Fibroblast of lung (primary cell): ENCODE measurements around the gene DDHD1. TPM values are rescaled to one million over a fixed set of nuclear protein-coding genes. Genes with fewer than 3 reads are reported as not detected.

Source experiments
- DNase-seq, 2 donors: peaks; one replicate each; pipeline versions ENCODE4 v3.0.0 to v3.0.0-alpha.2; 2010; ENCODE audit warnings: low read depth in 2 of 2
- H2AFZ ChIP-seq: 2 replicates; pipeline ENCODE4 v1.5.1; 2012; ENCODE audit warnings: low read length, control low read depth, inconsistent platforms
- H3K27ac ChIP-seq: 2 replicates; pipeline ENCODE4 v1.5.1; 2011; ENCODE audit warnings: low read length, control low read depth; ENCODE audit not compliant: insufficient read depth
- H3K27me3 ChIP-seq: 2 replicates; pipeline ENCODE4 v1.5.1; 2011; ENCODE audit warnings: mild to moderate bottlenecking, low read length; ENCODE audit not compliant: control insufficient read depth, insufficient read depth
- H3K36me3 ChIP-seq: 2 replicates; pipeline ENCODE4 v1.5.1; 2011; ENCODE audit warnings: low read length; ENCODE audit not compliant: control insufficient read depth, insufficient read depth
- H3K4me1 ChIP-seq: 2 replicates; pipeline ENCODE4 v1.5.1; 2011; ENCODE audit warnings: low read length; ENCODE audit not compliant: control insufficient read depth, insufficient read depth; ENCODE audit errors: extremely low read depth
- H3K4me2 ChIP-seq: 2 replicates; pipeline ENCODE4 v1.5.1; 2011; ENCODE audit warnings: low read length, control low read depth; ENCODE audit not compliant: insufficient read depth; ENCODE audit errors: extremely low read depth
- H3K4me3 ChIP-seq, 4 experiments: fragments of 200-600 bp in 1 of 4; sonication (generic) in 1 of 4; replicated peaks in 1 of 4; 2 replicates each; pipeline ENCODE4 v1.5.1; 2011 to 2016; ENCODE audit warnings: low read length in 4 of 4, low read depth in 3 of 4, mild to moderate bottlenecking in 3 of 4, control low read depth in 2 of 4, inconsistent platforms in 1 of 4, mixed read lengths in 1 of 4; ENCODE audit not compliant: insufficient read depth in 1 of 4; ENCODE audit errors: control extremely low read depth in 1 of 4
- H3K79me2 ChIP-seq: 2 replicates; pipeline ENCODE4 v1.5.1; 2012; ENCODE audit warnings: mild to moderate bottlenecking, low read length, inconsistent platforms; ENCODE audit not compliant: control insufficient read depth, insufficient read depth
- H3K9ac ChIP-seq: 2 replicates; pipeline ENCODE4 v1.5.1; 2011; ENCODE audit warnings: mild to moderate bottlenecking, low read length, control low read depth; ENCODE audit not compliant: insufficient read depth
- H3K9me3 ChIP-seq: 2 replicates; pipeline ENCODE4 v1.5.1; 2012; ENCODE audit warnings: low read depth, low read length; ENCODE audit not compliant: control insufficient read depth, insufficient read depth
- H4K20me1 ChIP-seq: 2 replicates; pipeline ENCODE4 v1.5.1; 2011; ENCODE audit warnings: low read length; ENCODE audit not compliant: control insufficient read depth, insufficient read depth; ENCODE audit errors: extremely low read depth
- CTCF ChIP-seq, 2 donors: IDR thresholded peaks in 1 of 2; conservative IDR thresholded peaks in 1 of 2; 1 replicate in 1 of 2; 2 replicates in 1 of 2; pipeline ENCODE4 v1.5.1; 2011 to 2012; ENCODE audit warnings: low read length in 2 of 2, control low read depth in 1 of 2, inconsistent platforms in 1 of 2, low read depth in 1 of 2, mild to moderate bottlenecking in 1 of 2
- EZH2 ChIP-seq: IDR thresholded peaks from 2 replicates; pipeline ENCODE4 v1.5.1; 2012; ENCODE audit warnings: low read length, control low read depth, mild to moderate bottlenecking; ENCODE audit errors: missing control alignments
- polyA plus RNA-seq, 2 donors: library from polyadenylated mRNA; depleted of rRNA in 1 of 2; stranded (reverse) in 1 of 2; unstranded in 1 of 2; fragments of >200 nt; gene quantifications; 2 replicates each; pipeline ENCODE4 v1.2.1, GENCODE V29; 2011 to 2012; ENCODE audit warnings: missing spikeins in 1 of 2
- total RNA-seq: library from RNA; depleted of rRNA; stranded (reverse); fragments of >200 nt; gene quantifications from 2 replicates; pipeline ENCODE4 v1.2.1, GENCODE V29; 2014

The DDHD1 gene
- total and polyA plus RNA-seq, 2 donors (not counting 1 experiment from before 2014, with no cell fraction given): 13.6 to 30.6 TPM

- no peak overlapping the region for H3K27ac ChIP-seq
- H3K4me3 ChIP-seq: no peak overlapping the region
- no peak overlapping the region for H2AFZ ChIP-seq
- no peak overlapping the region for H3K4me2 ChIP-seq
- no peak overlapping the region for H3K9ac ChIP-seq
- H3K36me3 ChIP-seq: no peaks in the 10 kb centered on the region
- no peaks in the 10 kb centered on the region for H3K9me3 ChIP-seq
- H3K79me2 ChIP-seq: peaks cover 4% of the 10 kb centered on the region
- H3K27me3 ChIP-seq: no peaks in the 10 kb centered on the region
- no peaks in the 10 kb centered on the region for H4K20me1 ChIP-seq
- no peak for DNase-seq
- TF ChIP-seq CTCF (conservative IDR thresholded peaks at IDR 0.05 in 1 of 2, IDR thresholded peaks at IDR 0.05 in 1 of 2; ENCODE audit: low read depth in 1 of 2, low read length in 2 of 2) (no peak), EZH2 (no peak)
- no peaks in the 10 kb centered on the region for H3K4me1 ChIP-seq
Observed at GRCh38 chr14:53110096-53110495, 43.0 kb downstream of the DDHD1 start.

GRCh38 chr14:53109105-53110041 is 43.8 kb downstream of the DDHD1 start:
- no peak overlapping the region for H3K4me3 ChIP-seq
- no peak for TF ChIP-seq CTCF (conservative IDR thresholded peaks at IDR 0.05 in 1 of 2, IDR thresholded peaks at IDR 0.05 in 1 of 2; ENCODE audit: low read depth in 1 of 2, low read length in 2 of 2)
- TF ChIP-seq EZH2: no peak
- H3K27ac ChIP-seq: peak overlapping the region; percentile 21
- no peaks in the 10 kb centered on the region for H3K36me3 ChIP-seq
- DNase-seq: no peak
- no peak overlapping the region for H3K9ac ChIP-seq
- H3K4me2 ChIP-seq: no peak overlapping the region
- no peaks in the 10 kb centered on the region for H4K20me1 ChIP-seq
- no peaks in the 10 kb centered on the region for H3K27me3 ChIP-seq
- no peaks in the 10 kb centered on the region for H3K4me1 ChIP-seq
- H3K9me3 ChIP-seq: no peaks in the 10 kb centered on the region
- H2AFZ ChIP-seq: no peak overlapping the region
- peaks cover 4% of the 10 kb centered on the region for H3K79me2 ChIP-seq

GRCh38 chr14:53108292-53109104 is 44.6 kb downstream of the DDHD1 start:
- H3K27ac ChIP-seq: peak overlapping the region; percentile 21
- no peaks in the 10 kb centered on the region for H3K36me3 ChIP-seq
- H3K4me3 ChIP-seq: peak overlapping the region in 1 of 4 experiments; percentile 19
- H3K9ac ChIP-seq: no peak overlapping the region
- no peak overlapping the region for H2AFZ ChIP-seq
- DNase-seq: no peak
- TF ChIP-seq CTCF (conservative IDR thresholded peaks at IDR 0.05 in 1 of 2, IDR thresholded peaks at IDR 0.05 in 1 of 2; ENCODE audit: low read depth in 1 of 2, low read length in 2 of 2) (no peak), EZH2 (no peak)
- H3K9me3 ChIP-seq: no peaks in the 10 kb centered on the region
- peak overlapping the region; percentile 45 for H3K4me2 ChIP-seq
- H3K4me1 ChIP-seq: no peaks in the 10 kb centered on the region
- H4K20me1 ChIP-seq: no peaks in the 10 kb centered on the region
- no peaks in the 10 kb centered on the region for H3K79me2 ChIP-seq
- H3K27me3 ChIP-seq: no peaks in the 10 kb centered on the region
